Uterus (tissue), 4 donors: Measurements from ENCODE around the gene SIRT6. TPM values are rescaled to one million over a fixed set of nuclear protein-coding genes. Genes with fewer than 3 reads are reported as not detected.

ENCODE experiments used
- DNase-seq, 2 donors: peaks; one replicate each; pipeline ENCODE4 v3.0.0-alpha.2; 2019 to 2020
- H3K27ac ChIP-seq, 2 donors: fragments of 200-600 bp; sonication (generic); 1 replicate in 1 of 2; 2 replicates in 1 of 2; pipeline ENCODE4 v1.5.1; 2016 to 2018
- H3K27me3 ChIP-seq, 2 donors: fragments of 200-600 bp; sonication (generic); one replicate each; pipeline ENCODE4 v1.5.1; 2018 to 2019; ENCODE audit warnings: control low read depth in 1 of 2
- H3K36me3 ChIP-seq, 2 donors: fragments of 200-600 bp; sonication (generic); one replicate each; pipeline ENCODE4 v1.5.1; 2019; ENCODE audit warnings: control low read depth in 1 of 2
- H3K4me1 ChIP-seq, 2 donors: fragments of 200-600 bp; sonication (generic); one replicate each; pipeline ENCODE4 v1.5.1; 2018 to 2019; ENCODE audit warnings: control low read depth in 1 of 2
- H3K4me3 ChIP-seq, 2 donors: fragments of 200-600 bp; sonication (generic); 1 replicate in 1 of 2; 2 replicates in 1 of 2; pipeline ENCODE4 v1.5.1; 2018 to 2019; ENCODE audit warnings: mild to moderate bottlenecking in 1 of 2
- H3K9me3 ChIP-seq, 2 donors: fragments of 200-600 bp; sonication (generic); one replicate each; pipeline ENCODE4 v1.5.1; 2019; ENCODE audit warnings: control low read depth in 1 of 2
- CTCF ChIP-seq, 4 experiments: fragments of 200-600 bp in 2 of 4; fragments of 450-650 bp in 2 of 4; sonication (generic) in 2 of 4; IDR thresholded peaks; one replicate each; pipeline ENCODE4 v1.5.1; 2016 to 2019; ENCODE audit warnings: antibody characterized with exemption in 4 of 4, mild to moderate bottlenecking in 2 of 4, moderate library complexity in 1 of 4
- POLR2A ChIP-seq, 2 donors: fragments of 450-650 bp; IDR thresholded peaks; one replicate each; pipeline ENCODE4 v1.6.1; 2016; ENCODE audit warnings: antibody characterized with exemption in 2 of 2, mild to moderate bottlenecking in 1 of 2, moderate library complexity in 1 of 2
- intact Hi-C: fragments of 100-400 bp; cut with DNase I; formaldehyde crosslinking; loops from one replicate; pipeline ENCODE4 v1.15.1; 2023; ENCODE audit warnings: low total_unique reads
- total RNA-seq, 4 donors: library from RNA; depleted of rRNA in 3 of 4; stranded (reverse); fragments of >200 nt in 3 of 4; gene quantifications; one replicate each; pipeline versions ENCODE4 v1.1.0 to v1.2.4, GENCODE V29; 2014 to 2023
- donor health status: DM: yes; HTN: yes; CAD: no.

The SIRT6 gene
- total RNA-seq, 4 donors from 2014 or later: 1.3 to 23.2 (median 15.1) TPM

GRCh38 chr19:4199699-4200293 is 17.4 kb upstream of the SIRT6 start:
- TF ChIP-seq POLR2A (IDR thresholded peaks at IDR 0.05): no peak
- TF ChIP-seq CTCF (IDR thresholded peaks at IDR 0.05): no peak
- Histone ChIP-seq H3K4me3 (no peak overlapping the region), H3K27ac (no peak overlapping the region), H3K36me3 (no peaks in the 10 kb centered on the region), H3K27me3 (peaks cover 9 to 16% of the 10 kb centered on the region in 2 donors), H3K9me3 (no peaks in the 10 kb centered on the region), H3K4me1 (peaks cover 0 to 8% of the 10 kb centered on the region in 2 donors)
- intact Hi-C loops: loop anchor here (10.0 kb wide), 1 partner anchor 215 kb away; the partner anchor contains the start of gene EEF2
- no peak for DNase-seq

- no peak for TF ChIP-seq CTCF (IDR thresholded peaks at IDR 0.05)
- Histone ChIP-seq H3K27ac (no peak overlapping the region), H3K9me3 (no peaks in the 10 kb centered on the region), H3K27me3 (peaks cover 9 to 16% of the 10 kb centered on the region in 2 donors), H3K36me3 (no peaks in the 10 kb centered on the region), H3K4me3 (no peak overlapping the region), H3K4me1 (peaks cover 0 to 8% of the 10 kb centered on the region in 2 donors)
- no peak for DNase-seq
- intact Hi-C loops: no loop called here
Measured at GRCh38 chr19:4198467-4199126, 16.2 kb upstream of the SIRT6 start.

GRCh38 chr19:4197625-4198466 is 15.5 kb upstream of the SIRT6 start:
- TF ChIP-seq CTCF (IDR thresholded peaks at IDR 0.05) (no peak), POLR2A (IDR thresholded peaks at IDR 0.05) (no peak)
- H3K36me3 ChIP-seq: no peaks in the 10 kb centered on the region
- peaks cover 0 to 8% of the 10 kb centered on the region in 2 donors for H3K4me1 ChIP-seq
- no peaks in the 10 kb centered on the region for H3K9me3 ChIP-seq
- DNase-seq: no peak
- H3K27ac ChIP-seq: no peak overlapping the region
- intact Hi-C loops: no loop called here
- H3K4me3 ChIP-seq: no peak overlapping the region
- H3K27me3 ChIP-seq: peaks cover 9 to 16% of the 10 kb centered on the region in 2 donors

DNA sequence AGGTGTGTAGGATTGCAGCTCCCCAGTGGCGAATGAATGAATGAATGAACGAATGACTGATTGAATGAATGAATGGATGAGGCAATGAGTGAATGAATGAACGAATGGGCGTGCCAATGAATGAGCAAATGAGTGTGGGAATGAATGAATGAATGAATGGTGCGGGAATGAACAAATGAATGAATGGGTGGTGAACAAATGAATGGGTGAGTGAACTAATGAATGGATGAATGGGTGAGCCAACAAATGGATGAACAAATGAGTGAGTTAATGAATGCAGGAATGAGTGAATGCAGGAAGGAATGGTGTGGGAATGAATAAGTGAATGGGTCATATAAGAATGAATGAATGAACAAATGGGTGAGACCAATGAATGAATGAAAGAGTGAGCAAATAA is 14.9 kb upstream of the SIRT6 start:
- Histone ChIP-seq H3K9me3 (no peaks in the 10 kb centered on the region), H3K4me1 (peaks cover 0 to 8% of the 10 kb centered on the region in 2 donors), H3K4me3 (no peak overlapping the region), H3K27me3 (peaks cover 9 to 16% of the 10 kb centered on the region in 2 donors), H3K27ac (no peak overlapping the region), H3K36me3 (no peaks in the 10 kb centered on the region)
- intact Hi-C loops: no loop called here
- DNase-seq: no peak
- TF ChIP-seq POLR2A (IDR thresholded peaks at IDR 0.05): no peak
- TF ChIP-seq CTCF (IDR thresholded peaks at IDR 0.05): no peak
